Body of pancreas (tissue), 4 donors: ENCODE results near the gene OSBPL10.

Experiments used
- CTCF ChIP-seq, 7 experiments: fragments of 450-650 bp in 4 of 7; fragments of 200-600 bp in 3 of 7; sonication (generic) in 3 of 7; IDR thresholded peaks; one replicate each; pipeline ENCODE4 v1.5.1; 2016 to 2019; ENCODE audit warnings: antibody characterized with exemption in 7 of 7
- POLR2A ChIP-seq, 3 donors: fragments of 450-650 bp; IDR thresholded peaks; one replicate each; pipeline ENCODE4 v1.6.1; 2016; ENCODE audit warnings: antibody characterized with exemption in 3 of 3, mild to moderate bottlenecking in 2 of 3

GRCh38 chr3:31667582-31667981 is 313.5 kb downstream of the OSBPL10 start:
- TF ChIP-seq CTCF (IDR thresholded peaks at IDR 0.05) (no peak), POLR2A (IDR thresholded peaks at IDR 0.05) (no peak)
